Measurements from ENCODE around the gene TARBP2.

GRCh38 chr12:53523131-53523530, 22.0 kb downstream of the TARBP2 start:
- TF ChIP-seq CTCF (conservative IDR thresholded peaks at IDR 0.05; ENCODE audit: low read depth, low read length) (no peak), EZH2 (IDR thresholded peaks at IDR 0.05; ENCODE audit: low read length, unreplicated experiment) (no peak), EZH2phosphoT487 (IDR thresholded peaks at IDR 0.05; ENCODE audit: borderline replicate concordance, low read length) (no peak)

All from PC-3 (cell line).